Loucy (cell line): ENCODE measurements around the gene ZNRF2.
A peak's percentile ranks its signal among the peaks of the same experiment; 100 is the strongest.

Experiments used
- CTCF ChIP-seq: fragments of 200-600 bp; sonication (generic); conservative IDR thresholded peaks from 2 replicates; pipeline ENCODE4 v1.5.1; 2014; ENCODE audit warnings: mild to moderate bottlenecking, antibody characterized with exemption, low read length
- EZH2phosphoT487 ChIP-seq: fragments of 200-600 bp; IDR thresholded peaks from 2 replicates; pipeline ENCODE4 v1.6.1; 2018; ENCODE audit warnings: antibody characterized with exemption, mild to moderate bottlenecking, moderate library complexity, borderline replicate concordance

- peak; percentile 63 for TF ChIP-seq CTCF
- TF ChIP-seq EZH2phosphoT487: no peak
These were observed 67.8 kb downstream of the ZNRF2 start for GRCh38 chr7:30352169-30352568.
